ENCODE data around the gene KNL1. TPM values are rescaled to one million over a fixed set of nuclear protein-coding genes. Genes with fewer than 3 reads are reported as not detected.

KNL1 gene
- 1.5 TPM for total RNA-seq
- long read RNA-seq: 0 reads

- Histone ChIP-seq H3K27ac (peak within 1 kb of the TSS; percentile 91), H3K27me3 (ENCODE audit: low read depth) (no peaks in the 10 kb centered on the region), H3K4me1 (peaks cover 8% of the 10 kb centered on the region), H3K36me3 (no peaks in the 10 kb centered on the region), H3K9me3 (no peaks in the 10 kb centered on the region), H3K4me3 (peak within 1 kb of the TSS; percentile 68)
- DNase-seq (peak; percentile 90), ATAC-seq (peak; percentile 95 to 96)
- no peak for TF ChIP-seq CTCF (IDR thresholded peaks at IDR 0.05)
- intact Hi-C loops (cut with DNase I): no loop called here
Observed at GRCh38 chr15:40593588-40594428, at the start of gene KNL1. KNL1 (plus strand) TSS chr15:40594249; CDS start chr15:40602932, 8,683 bp downstream.

GRCh38 chr15:40545457-40545856 lies 48.6 kb upstream of the KNL1 start:
- intact Hi-C loops (cut with DNase I): no loop called here
- Histone ChIP-seq H3K36me3 (peaks cover 13% of the 10 kb centered on the region), H3K4me1 (peaks cover 6% of the 10 kb centered on the region), H3K4me3 (no peak overlapping the region), H3K27me3 (ENCODE audit: low read depth) (no peaks in the 10 kb centered on the region), H3K9me3 (no peaks in the 10 kb centered on the region), H3K27ac (no peak overlapping the region)
- DNase-seq (no peak), ATAC-seq (no peak)
- TF ChIP-seq CTCF (IDR thresholded peaks at IDR 0.05): no peak

- H3K27me3 ChIP-seq (ENCODE audit: low read depth): no peaks in the 10 kb centered on the region
- H3K4me1 ChIP-seq: peaks cover 6% of the 10 kb centered on the region
- peaks cover 41% of the 10 kb centered on the region for H3K36me3 ChIP-seq
- no peak for ATAC-seq
- no peak for DNase-seq
- no peak for TF ChIP-seq CTCF (IDR thresholded peaks at IDR 0.05)
- H3K9me3 ChIP-seq: no peaks in the 10 kb centered on the region
- H3K27ac ChIP-seq: no peak overlapping the region
- H3K4me3 ChIP-seq: no peak overlapping the region
- intact Hi-C loops (cut with DNase I): no loop called here
Observed at GRCh38 chr15:40548610-40549009, 45.4 kb upstream of the KNL1 start.

GRCh38 chr15:40549894-40550293 lies 44.2 kb upstream of the KNL1 start:
- intact Hi-C loops (cut with DNase I): no loop called here
- H3K4me3 ChIP-seq: no peak overlapping the region
- peaks cover 6% of the 10 kb centered on the region for H3K4me1 ChIP-seq
- TF ChIP-seq CTCF (IDR thresholded peaks at IDR 0.05): no peak
- H3K27me3 ChIP-seq (ENCODE audit: low read depth): no peaks in the 10 kb centered on the region
- no peak for DNase-seq
- no peaks in the 10 kb centered on the region for H3K9me3 ChIP-seq
- H3K36me3 ChIP-seq: peaks cover 47% of the 10 kb centered on the region
- peak in 1 of 2 donors; percentile 19 for ATAC-seq
- H3K27ac ChIP-seq: peak overlapping the region; percentile 27

- DNase-seq (no peak), ATAC-seq (peak; percentile 54 to 78)
- Histone ChIP-seq H3K4me3 (no peak overlapping the region), H3K36me3 (peaks cover 52% of the 10 kb centered on the region), H3K27ac (peak overlapping the region; percentile 27), H3K27me3 (ENCODE audit: low read depth) (no peaks in the 10 kb centered on the region), H3K4me1 (peaks cover 6% of the 10 kb centered on the region), H3K9me3 (no peaks in the 10 kb centered on the region)
- intact Hi-C loops (cut with DNase I): no loop called here
- no peak for TF ChIP-seq CTCF (IDR thresholded peaks at IDR 0.05)
Observed at GRCh38 chr15:40550341-40551037, 43.6 kb upstream of the KNL1 start.

Measured in lower lobe of right lung (tissue), 2 donors.